GM21381 (cell line): Measurements from ENCODE around the gene RALA.

ENCODE experiments used
- ATAC-seq: cut with Tn5 transposase; IDR thresholded peaks from one replicate; pipeline ENCODE4 v1.9.1; 2021; ENCODE audit warnings: mild to moderate bottlenecking, moderate library complexity; ENCODE audit not compliant: unreplicated experiment

RALA gene, protein sequence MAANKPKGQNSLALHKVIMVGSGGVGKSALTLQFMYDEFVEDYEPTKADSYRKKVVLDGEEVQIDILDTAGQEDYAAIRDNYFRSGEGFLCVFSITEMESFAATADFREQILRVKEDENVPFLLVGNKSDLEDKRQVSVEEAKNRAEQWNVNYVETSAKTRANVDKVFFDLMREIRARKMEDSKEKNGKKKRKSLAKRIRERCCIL

DNA sequence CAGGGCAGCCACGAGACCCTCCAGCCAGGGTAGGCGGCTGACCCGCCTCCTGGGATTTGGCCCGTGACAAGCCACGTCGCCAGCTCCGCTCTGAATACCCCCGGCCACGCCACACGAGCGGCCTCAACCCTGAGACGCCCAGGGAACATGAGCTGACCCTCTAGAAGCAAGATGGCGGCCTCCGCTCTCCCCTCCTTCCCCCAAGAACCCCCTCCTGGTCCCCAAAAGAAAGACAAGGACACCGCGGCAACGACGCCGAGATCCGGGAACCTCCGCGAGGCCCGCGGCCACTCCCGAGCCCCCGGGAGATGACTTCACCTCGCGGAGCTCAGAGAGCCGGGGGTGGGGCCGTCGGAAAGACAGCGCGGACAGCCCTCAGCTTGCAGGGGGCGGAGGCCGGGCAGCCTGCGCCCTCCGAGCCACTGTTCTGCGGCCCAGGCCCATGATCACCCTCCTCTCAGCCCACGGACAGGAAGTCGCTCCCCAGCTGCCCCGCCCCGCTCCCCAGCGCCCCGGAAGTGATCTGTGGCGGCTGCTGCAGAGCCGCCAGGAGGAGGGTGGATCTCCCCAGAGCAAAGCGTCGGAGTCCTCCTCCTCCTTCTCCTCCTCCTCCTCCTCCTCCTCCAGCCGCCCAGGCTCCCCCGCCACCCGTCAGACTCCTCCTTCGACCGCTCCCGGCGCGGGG is at the start of gene RALA:
Gene RALA (plus strand): TSS at position 526 of the 685 bp plus-strand sequence. CDS start 63,096 bp downstream, outside the sequence.
- peak; percentile 90 for ATAC-seq

DNA sequence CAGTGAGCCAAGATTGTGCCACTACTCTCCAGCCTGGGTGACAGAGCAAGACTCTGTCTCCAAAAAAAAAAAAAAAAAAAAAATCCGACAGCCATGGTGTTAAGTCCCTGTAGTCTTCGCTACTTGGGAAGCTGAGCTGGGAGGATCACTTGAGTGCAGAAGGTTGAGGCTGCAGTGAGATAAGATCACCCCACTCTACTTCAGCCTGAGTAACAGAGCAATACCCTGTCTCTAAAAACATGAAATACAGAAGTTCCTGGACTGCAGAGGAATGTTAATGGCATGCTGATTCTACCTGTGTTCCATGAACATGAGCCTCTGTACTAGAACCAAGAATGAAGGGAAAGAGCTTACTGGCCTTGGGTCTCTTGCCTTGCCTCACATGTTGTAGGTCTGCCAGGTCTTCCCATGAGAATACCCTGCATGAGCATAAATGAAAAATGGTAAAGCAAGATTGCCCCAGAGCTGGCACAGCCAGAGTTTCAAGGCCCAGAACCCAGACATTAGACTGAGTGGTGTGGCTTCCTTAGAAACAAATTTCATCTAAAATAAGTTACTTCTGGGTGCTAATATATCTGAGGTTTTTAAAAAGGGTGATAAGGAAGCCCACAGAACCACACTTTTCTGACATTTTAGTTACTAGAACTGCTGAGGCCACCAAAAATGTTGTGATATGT is 48.6 kb upstream of the RALA start:
- no peak for ATAC-seq

DNA sequence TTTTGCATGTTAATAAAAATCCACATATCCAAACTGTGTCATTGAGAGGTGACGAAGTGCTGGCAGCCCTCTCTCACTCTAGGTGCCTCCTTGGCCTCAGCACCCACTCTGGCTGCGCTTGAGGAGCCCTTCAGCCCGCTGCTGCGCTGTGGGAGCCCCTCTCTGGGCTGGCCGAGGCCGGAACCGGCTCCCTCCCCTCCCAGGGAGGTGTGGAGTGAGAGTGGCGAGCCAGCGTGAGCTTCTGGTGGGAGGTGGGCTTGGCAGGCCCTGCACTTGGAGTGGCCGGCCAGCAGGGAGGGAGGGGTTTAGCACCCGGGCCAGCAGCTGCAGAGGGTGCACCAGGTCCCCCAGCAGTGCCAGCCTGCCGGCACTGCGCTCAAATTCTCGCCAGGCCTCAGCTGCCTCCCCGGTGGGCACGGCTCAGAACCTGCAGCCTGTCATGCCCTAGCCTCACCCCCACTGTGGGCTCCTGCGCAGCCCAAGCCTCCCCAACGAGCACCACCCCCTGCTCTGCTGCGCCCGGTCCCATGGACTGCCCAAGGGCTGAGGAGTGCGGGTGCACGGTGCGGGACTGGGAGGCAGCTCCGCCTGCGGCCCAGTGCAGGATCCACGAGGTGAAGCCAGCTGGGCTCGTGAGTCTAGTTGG is 46.0 kb upstream of the RALA start:
- no peak for ATAC-seq

DNA sequence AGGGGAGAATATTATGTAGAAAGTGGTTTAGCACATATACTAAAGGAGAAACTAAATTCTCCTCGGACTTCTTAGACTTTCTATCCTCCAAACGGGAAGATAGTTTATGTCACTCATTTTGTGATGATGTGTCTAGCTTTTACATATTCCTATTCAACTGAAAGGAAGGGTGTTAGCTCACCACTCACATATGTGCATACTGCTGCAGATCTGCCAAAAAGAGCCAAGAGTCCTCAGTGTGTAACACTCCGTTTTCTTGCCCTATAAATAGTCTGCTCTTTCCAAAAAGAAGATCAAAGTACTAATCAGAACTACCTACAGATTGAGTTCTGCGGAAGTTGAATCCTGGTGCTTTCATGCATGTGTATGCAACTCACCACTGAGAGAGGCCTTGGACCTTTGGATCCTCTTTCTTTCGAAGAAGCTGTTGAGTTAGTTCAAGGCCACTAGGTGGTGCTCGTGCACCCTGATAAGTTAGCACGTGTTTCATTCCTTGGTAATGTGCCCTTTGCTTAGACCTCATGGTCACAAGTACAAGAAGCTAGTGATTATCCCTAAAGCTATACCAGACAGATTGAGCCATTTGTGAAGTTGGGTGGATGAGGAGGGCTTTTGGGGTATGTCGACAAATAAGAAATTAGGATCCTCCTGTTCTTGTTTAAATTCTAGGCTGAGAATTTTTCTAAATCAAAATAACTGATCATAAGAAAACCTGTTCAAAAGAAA is 43.1 kb upstream of the RALA start:
- peak; percentile 85 for ATAC-seq

DNA sequence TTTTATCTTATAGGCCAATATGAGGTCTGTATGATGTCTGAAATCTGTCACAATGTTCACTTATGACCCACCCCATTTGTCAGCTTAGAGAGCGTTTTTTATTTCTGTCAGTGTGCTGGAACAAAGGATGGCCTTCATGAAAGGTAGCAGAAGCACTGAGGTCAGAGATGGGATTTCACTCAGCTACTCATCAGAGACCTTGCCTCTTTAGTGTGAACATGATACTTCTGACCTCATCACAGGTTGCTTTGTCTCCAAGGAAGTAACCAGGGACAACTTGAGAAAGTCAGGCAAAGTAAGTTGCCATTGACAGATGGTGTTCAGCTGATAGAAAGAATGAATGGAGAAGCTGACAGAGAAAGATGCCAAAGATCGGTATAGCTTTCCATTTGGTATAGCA is 40.8 kb upstream of the RALA start:
- ATAC-seq = no peak

DNA sequence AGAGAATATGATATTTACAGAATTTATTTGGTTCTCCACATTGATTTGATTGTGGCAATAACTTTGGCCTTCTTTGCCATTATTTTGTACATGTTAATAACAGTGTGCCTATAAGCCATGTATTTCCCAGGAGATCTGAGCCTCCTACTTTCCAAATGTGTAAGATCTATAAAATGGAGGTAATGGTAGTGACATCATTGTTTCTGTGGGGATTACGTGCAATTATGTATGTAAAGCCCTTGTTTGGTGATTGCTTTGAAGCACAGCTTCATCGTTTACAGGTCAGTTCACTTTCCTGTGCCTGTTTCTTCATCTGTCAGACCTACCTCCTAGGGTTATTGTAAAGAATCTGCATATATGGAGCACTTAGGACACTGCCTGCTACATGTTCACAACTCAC is 39.8 kb upstream of the RALA start:
- no peak for ATAC-seq

DNA sequence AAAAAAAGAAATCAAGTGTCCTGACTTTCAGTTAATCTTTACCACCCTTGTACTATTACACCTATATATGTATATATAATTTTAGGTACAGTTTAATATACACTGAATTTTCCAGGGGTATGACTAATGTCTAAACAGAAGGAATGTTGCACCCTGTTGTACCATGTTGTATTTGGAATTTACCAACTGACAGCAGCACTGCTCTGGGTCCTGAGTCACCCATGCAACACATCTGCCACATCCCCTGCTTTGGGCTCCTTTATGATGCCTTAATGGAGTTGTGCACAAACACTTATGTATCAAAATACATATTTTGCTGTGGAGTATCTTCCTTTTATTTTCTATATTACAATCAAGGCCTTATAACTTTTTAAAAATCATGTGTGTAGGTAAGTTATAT is 36.0 kb upstream of the RALA start:
- ATAC-seq = no peak

DNA sequence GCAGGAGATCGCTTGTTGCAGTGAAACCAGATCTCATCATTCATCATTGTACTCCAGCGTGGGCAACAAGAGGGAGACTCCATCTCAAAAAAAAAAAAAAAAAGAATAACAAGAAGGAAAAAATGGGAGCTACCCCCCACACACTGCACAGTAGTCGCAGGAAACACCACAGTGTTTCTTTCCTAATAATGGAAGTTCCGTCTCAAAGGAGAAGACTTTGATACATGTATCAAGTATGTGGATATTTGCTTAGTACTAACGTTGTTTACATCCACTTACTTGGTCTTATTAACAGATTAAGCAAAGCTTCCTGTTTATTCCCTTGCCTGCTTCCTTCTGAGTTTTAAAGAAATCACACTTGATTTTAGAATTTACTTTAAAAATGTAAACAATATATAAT is 35.0 kb upstream of the RALA start:
- ATAC-seq = no peak

DNA sequence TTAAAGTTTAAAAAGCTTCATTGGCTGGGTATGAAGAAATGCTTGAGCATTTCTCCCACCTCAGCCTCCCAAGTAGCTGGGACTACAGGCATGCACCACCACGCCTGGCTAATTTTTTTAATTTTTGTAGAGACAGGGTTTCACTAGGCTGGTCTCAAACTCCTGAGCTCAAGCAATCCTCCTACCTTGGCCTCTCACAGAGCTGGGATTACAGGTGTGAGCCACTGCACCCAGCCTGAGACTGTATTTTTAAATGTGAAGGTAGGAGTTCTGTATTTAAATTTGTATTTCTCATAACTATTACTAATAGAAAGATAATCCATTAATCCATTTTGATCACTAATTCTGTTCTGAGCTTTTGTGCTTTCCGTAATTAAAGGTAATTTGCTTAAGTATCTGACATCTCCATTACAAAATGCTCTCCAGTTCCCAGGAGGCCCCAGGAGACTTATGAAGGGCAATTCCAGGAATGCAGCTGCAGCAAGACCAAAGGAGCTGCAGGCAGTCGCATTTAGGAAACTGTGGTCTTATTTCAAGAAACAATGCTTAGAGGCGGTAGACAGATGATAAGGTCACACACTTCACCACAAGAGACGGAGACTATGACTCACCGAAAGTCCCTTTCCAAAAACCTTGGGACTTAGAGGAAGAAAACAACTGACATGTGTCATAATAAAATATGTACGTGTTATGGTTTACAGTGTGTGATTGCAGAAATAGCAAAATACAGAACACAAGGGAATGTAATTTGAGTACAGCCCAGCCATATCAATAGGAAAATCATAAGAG is 33.9 kb upstream of the RALA start:
- ATAC-seq = peak; percentile 93

DNA sequence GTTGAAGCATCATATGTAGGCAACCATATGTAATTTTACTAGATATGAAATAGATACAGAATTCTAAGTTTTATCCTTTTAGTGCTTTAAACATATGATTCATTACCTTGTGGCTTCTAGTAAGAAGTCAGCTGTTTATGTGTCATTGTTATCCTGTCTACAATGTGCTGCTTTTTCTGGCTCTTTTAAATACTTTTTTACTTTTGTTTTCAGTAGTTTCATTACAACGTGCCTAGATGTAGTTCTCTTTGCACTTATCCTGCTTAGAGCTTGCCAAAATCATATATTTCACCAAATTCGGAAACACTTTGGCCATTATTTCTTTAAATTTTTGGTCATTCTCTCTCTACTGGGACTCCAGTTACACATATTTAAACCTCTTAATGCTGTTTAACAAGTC is 30.8 kb upstream of the RALA start:
- ATAC-seq = peak; percentile 32

DNA sequence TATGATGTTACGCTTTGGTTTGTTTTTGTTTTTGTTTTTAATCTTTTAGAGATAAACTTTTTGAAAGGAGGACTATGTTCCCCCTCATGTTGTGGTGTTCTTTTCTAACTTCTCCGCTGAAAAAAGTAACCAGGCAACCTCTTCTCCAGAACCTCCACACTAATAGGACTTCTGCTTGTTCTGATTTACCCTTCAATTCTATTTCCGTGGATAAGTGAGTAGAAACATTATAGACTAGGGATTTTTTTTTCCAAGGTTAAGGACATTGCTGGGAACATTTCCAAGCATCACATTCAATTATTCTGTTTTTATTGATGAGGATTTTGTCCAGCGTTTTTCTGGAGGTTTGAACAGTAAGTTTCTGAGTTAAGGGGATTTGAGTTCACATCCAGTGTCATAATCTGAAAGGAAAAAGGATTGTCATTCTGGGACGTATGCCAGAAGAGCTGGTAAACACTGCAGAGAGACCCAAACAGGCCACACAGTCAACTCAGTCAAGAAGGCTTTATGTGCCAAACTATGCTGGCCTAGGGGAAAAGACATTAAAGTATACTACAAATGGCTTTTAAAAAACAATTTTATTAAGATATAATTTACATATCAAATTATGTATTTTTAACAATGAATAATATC is 28.3 kb upstream of the RALA start:
- no peak for ATAC-seq

DNA sequence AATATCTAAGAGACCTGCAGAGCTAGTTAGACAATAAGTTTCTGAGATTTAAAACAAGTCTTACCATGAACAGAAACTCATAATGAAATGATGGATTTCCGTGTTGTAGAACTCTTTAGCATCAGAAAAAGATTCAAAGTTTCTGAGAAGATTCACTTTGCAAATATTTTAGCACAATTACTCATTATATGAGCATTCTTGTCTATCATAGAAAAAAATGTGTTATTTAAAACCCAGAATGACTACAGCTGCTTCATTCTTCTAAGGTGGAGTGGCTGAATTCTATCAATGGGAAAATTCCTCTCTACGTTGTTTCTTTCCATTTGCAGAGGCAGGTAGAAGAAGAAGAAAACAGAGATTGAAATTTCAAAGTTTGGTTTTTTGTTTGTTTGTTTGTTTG is 21.0 kb upstream of the RALA start:
- no peak for ATAC-seq

DNA sequence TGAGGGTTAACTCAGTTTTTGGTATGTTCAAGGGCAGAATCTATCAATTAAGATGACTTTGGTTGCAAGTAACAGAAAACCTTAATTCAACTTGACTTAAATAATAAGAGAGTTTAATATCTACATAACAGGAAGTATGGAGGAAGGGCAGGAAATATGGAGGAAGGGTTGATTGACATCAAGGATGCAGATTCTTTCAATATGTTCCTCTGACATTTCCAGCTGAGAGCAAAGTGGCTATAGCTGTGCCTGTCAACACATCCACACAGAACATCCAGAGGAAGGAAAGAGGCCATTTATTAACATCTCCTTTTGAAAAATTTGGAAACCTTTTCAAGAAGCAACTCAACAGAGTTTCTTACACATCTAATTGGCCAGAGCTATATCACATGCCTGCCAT is 19.4 kb upstream of the RALA start:
- ATAC-seq = no peak

DNA sequence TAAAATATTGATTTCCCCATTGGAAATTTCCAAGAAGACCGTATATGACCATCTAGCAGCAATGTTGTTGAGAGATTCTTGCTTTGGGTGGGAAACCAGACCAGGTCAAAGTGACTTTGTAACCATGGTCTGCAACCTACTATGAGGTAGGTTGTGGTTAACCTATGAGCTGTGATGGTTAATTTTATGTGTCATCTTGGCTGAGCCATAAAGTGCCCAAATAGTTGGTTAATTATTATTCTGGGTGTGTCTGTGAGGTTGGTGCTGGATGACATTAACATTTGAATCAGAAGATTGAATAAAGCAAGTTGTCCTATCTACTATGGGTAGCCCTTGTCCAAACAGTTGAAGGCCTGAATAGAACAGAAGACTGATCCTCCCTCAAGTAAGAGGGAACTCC is 18.3 kb upstream of the RALA start:
- ATAC-seq = peak; percentile 68

DNA sequence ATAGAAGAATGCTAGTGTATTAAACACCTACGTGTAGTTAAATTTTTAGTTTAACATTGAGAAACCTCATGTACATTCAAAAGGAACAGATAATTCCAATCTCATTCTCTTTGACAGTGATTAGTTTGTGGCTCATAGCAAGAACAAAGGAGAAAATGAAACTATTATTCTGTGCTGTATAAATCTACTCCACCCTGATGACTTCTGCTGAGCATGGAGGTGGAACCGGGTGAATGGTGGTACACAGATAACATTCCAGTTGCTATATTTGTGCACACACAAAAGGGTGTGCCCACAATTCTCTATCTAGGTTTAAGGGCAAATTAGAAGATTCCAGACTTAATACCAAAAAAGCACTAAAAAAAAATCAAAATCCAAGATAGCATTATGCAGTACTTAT is 17.0 kb upstream of the RALA start:
- no peak for ATAC-seq

DNA sequence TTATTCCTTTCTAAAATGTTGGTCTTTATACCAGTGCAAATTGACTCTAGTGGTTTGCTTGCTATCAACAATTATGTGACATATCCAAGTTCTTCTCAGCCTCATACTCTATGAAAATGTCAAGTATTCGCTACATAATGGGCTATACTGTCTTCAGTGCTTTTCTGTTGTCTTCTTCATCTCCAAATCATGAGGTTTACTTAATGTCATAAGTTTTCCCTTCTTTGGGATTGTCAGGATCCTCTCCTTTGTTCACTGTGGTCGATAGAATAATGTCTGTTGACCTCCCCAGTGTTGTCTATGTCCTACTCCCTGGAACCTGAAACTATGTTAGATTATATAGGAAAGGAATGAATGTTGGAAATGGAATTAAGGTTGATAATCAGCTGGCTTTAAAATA is 16.4 kb upstream of the RALA start:
- ATAC-seq = no peak

DNA sequence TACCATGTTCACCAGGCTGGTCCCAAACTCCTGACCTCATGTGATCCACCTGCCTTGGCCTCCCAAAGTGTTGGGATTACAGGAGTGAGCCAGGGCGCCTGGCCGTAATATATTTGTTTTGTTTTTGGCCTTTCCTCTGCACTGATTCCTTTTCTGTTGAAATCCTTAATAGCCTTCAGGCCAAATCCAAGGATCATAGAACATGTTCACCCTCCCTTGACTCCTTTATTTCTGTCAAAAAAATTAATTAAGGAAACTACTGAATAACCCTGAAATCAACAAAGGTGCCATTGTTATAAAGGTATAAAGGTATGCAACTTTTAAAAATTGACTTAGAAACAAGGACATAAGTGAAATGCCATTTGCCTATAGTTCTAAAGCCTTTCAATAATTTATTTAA is 15.5 kb upstream of the RALA start:
- no peak for ATAC-seq

DNA sequence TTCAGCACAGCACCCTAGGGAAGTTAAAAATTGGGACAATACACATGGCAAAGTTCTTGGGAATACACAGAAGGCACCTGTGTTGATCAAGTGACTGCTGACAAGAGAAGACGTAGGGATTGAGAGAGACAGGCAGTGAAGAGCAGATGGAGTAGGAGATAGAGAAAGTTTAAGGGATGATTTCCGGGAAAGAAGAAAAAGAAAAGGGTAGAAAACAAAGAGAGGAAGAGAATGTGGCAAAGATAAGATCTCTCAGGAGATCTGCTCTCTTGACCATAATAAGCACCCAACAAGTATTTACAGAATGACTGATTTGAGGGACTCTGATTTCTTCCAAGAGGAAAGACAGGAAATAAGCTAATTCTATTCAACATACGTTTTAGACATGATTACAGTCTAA is 15.1 kb upstream of the RALA start:
- ATAC-seq = no peak

DNA sequence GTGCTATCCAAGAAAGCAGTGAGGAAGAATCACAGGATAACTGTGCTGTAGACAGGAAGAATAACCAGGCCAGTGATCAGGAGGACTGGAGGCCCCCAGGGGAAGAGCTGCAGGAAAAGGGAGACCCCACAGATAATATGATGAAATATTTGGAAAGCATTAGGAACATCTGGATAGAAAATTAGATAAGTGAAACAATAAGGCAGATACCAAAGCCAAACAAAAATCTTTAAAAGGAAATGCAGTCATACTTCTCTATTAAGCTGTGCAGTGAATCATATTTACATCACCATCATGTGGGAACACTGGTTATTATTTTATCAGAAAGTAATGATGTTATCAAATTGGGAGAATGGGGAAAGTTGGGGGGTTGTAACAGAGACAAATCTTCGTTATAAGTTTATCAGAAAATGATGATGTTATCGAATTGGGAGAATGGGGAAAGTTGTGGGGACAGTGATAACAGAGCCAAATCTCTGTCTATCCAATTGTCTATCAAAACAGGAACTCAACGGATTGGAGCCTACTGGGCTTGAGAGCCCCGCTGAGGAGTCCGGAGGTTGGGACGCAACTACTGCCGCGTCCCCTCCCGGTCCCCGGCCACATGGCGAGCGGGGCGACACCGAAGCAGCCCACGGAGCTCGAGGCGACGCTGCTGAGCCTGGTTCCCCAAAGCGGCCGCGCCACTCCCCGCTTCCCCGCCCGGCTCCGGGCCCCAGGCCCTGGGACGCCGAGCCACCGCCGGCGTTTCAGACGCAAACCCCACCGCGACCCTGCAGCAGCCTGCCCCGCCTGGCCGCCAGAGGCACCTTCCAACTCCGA is 14.0 kb upstream of the RALA start:
- no peak for ATAC-seq
